Stomach (tissue), 4 donors: ENCODE results near the gene CDH26.

ENCODE experiments used
- EP300 ChIP-seq: sonication (generic); formaldehyde crosslinking; IDR thresholded peaks from one replicate; pipeline ENCODE4 v1.6.1; 2017; ENCODE audit warnings: antibody characterized with exemption
- POLR2A ChIP-seq, 4 donors: fragments of 450-650 bp; IDR thresholded peaks; one replicate each; pipeline ENCODE4 v1.6.1; 2016; ENCODE audit warnings: antibody characterized with exemption in 4 of 4, control low read depth in 2 of 4, mild to moderate bottlenecking in 1 of 4, moderate library complexity in 1 of 4
- POLR2AphosphoS5 ChIP-seq, 3 donors: sonication (generic); formaldehyde crosslinking; IDR thresholded peaks; one replicate each; pipeline ENCODE4 v1.6.1; 2016; ENCODE audit warnings: antibody characterized with exemption in 3 of 3
- TF ChIP-seq, protein P1 (sequence below), 7 experiments: fragments of 450-650 bp in 4 of 7; fragments of 200-600 bp in 3 of 7; sonication (generic) in 3 of 7; IDR thresholded peaks; one replicate each; pipeline ENCODE4 v1.5.1; 2016 to 2019; ENCODE audit warnings: antibody characterized with exemption in 7 of 7, control low read depth in 2 of 7, mild to moderate bottlenecking in 1 of 7

DNA sequence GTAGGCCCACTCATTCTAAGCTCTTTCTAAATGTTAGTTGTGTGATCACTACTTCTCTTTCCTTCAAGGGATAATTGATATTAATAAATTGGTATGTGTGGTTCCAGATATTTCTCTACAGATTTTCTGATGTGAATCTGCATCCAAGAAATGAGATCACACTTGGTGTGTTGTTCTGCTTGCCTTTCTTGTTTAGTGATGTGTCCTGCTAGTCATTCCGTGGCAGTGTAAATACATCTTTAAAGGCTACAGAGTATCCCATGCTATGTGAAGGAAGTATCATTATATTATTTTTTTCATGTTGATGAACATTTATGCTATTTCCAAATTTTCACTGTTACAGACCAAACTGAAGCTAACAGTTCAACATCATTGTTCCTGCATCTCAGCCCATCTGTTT is 13.2 kb downstream of the CDH26 start:
- TF ChIP-seq, protein P1, sequence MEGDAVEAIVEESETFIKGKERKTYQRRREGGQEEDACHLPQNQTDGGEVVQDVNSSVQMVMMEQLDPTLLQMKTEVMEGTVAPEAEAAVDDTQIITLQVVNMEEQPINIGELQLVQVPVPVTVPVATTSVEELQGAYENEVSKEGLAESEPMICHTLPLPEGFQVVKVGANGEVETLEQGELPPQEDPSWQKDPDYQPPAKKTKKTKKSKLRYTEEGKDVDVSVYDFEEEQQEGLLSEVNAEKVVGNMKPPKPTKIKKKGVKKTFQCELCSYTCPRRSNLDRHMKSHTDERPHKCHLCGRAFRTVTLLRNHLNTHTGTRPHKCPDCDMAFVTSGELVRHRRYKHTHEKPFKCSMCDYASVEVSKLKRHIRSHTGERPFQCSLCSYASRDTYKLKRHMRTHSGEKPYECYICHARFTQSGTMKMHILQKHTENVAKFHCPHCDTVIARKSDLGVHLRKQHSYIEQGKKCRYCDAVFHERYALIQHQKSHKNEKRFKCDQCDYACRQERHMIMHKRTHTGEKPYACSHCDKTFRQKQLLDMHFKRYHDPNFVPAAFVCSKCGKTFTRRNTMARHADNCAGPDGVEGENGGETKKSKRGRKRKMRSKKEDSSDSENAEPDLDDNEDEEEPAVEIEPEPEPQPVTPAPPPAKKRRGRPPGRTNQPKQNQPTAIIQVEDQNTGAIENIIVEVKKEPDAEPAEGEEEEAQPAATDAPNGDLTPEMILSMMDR (IDR thresholded peaks at IDR 0.05), result no peak
- TF ChIP-seq EP300 (no peak), POLR2A (IDR thresholded peaks at IDR 0.05) (no peak), POLR2AphosphoS5 (IDR thresholded peaks at IDR 0.05) (no peak)
